IPS-15b (cell line): ENCODE results near the gene HOXB7.

Experiments
- H3K27me3 ChIP-seq: one replicate; pipeline ENCODE4 v1.6.1; 2013; ENCODE audit warnings: low read length; ENCODE audit not compliant: control insufficient read depth, insufficient read depth
- H3K36me3 ChIP-seq: one replicate; pipeline ENCODE4 v1.6.1; 2013; ENCODE audit warnings: low read length; ENCODE audit not compliant: control insufficient read depth, insufficient read depth
- H3K4me1 ChIP-seq: one replicate; pipeline ENCODE4 v1.6.1; 2013; ENCODE audit warnings: mild to moderate bottlenecking, low read length; ENCODE audit not compliant: control insufficient read depth, insufficient read depth
- H3K4me3 ChIP-seq: one replicate; pipeline ENCODE4 v1.5.1; 2013; ENCODE audit warnings: low read depth, low read length
- H3K9ac ChIP-seq: one replicate; pipeline ENCODE4 v1.6.1; 2013; ENCODE audit warnings: low read depth, mild to moderate bottlenecking, low read length
- H3K9me3 ChIP-seq: one replicate; pipeline ENCODE4 v1.6.1; 2013; ENCODE audit warnings: mild to moderate bottlenecking, low read length; ENCODE audit not compliant: control insufficient read depth, insufficient read depth

HOXB7 gene

GRCh38 chr17:48586355-48587258 lies 24.2 kb downstream of the HOXB7 start:
- Histone ChIP-seq H3K9me3 (no peaks in the 10 kb centered on the region), H3K36me3 (no peaks in the 10 kb centered on the region), H3K4me3 (peak overlapping the region; percentile 54), H3K9ac (no peak overlapping the region), H3K4me1 (peaks cover 2% of the 10 kb centered on the region), H3K27me3 (peaks cover 100% of the 10 kb centered on the region)

- Histone ChIP-seq H3K9me3 (no peaks in the 10 kb centered on the region), H3K4me1 (peaks cover 2% of the 10 kb centered on the region), H3K4me3 (no peak overlapping the region), H3K9ac (no peak overlapping the region), H3K36me3 (no peaks in the 10 kb centered on the region), H3K27me3 (peaks cover 100% of the 10 kb centered on the region)
Measured at GRCh38 chr17:48584223-48584741, 26.5 kb downstream of the HOXB7 start.

- no peak overlapping the region for H3K9ac ChIP-seq
Measured at GRCh38 chr17:48583708-48584222, 27.1 kb downstream of the HOXB7 start.

GRCh38 chr17:48582750-48583069 lies 28.1 kb downstream of the HOXB7 start:
- no peak overlapping the region for H3K4me3 ChIP-seq
- no peaks in the 10 kb centered on the region for H3K36me3 ChIP-seq
- no peaks in the 10 kb centered on the region for H3K9me3 ChIP-seq
- H3K4me1 ChIP-seq, result peaks cover 2% of the 10 kb centered on the region
- H3K27me3 ChIP-seq, result peaks cover 97% of the 10 kb centered on the region
- H3K9ac ChIP-seq, result no peak overlapping the region

More at GRCh38 chr17:48583708-48584222, 27.1 kb downstream of the HOXB7 start:
- no peaks in the 10 kb centered on the region for H3K36me3 ChIP-seq
- peaks cover 100% of the 10 kb centered on the region for H3K27me3 ChIP-seq
- peaks cover 2% of the 10 kb centered on the region for H3K4me1 ChIP-seq
- H3K4me3 ChIP-seq, result no peak overlapping the region
- H3K9me3 ChIP-seq, result no peaks in the 10 kb centered on the region

- no peaks in the 10 kb centered on the region for H3K36me3 ChIP-seq
- peaks cover 96% of the 10 kb centered on the region for H3K27me3 ChIP-seq
- H3K9ac ChIP-seq, result no peak overlapping the region
- H3K9me3 ChIP-seq, result no peaks in the 10 kb centered on the region
- H3K4me3 ChIP-seq, result no peak overlapping the region
- H3K4me1 ChIP-seq, result no peaks in the 10 kb centered on the region
Measured at GRCh38 chr17:48579760-48580554, 30.9 kb downstream of the HOXB7 start.

GRCh38 chr17:48579471-48579759 lies 31.4 kb downstream of the HOXB7 start:
- Histone ChIP-seq H3K4me1 (no peaks in the 10 kb centered on the region), H3K9ac (no peak overlapping the region), H3K9me3 (no peaks in the 10 kb centered on the region), H3K36me3 (no peaks in the 10 kb centered on the region), H3K4me3 (no peak overlapping the region), H3K27me3 (peaks cover 96% of the 10 kb centered on the region)

GRCh38 chr17:48578616-48579470 lies 32.0 kb downstream of the HOXB7 start:
- Histone ChIP-seq H3K4me3 (peak overlapping the region; percentile 28), H3K9ac (no peak overlapping the region), H3K27me3 (peaks cover 96% of the 10 kb centered on the region), H3K4me1 (no peaks in the 10 kb centered on the region), H3K9me3 (no peaks in the 10 kb centered on the region), H3K36me3 (no peaks in the 10 kb centered on the region)

- Histone ChIP-seq H3K9me3 (no peaks in the 10 kb centered on the region), H3K36me3 (no peaks in the 10 kb centered on the region), H3K9ac (no peak within 1 kb of the TSS), H3K4me3 (peak within 1 kb of the TSS; percentile 28), H3K27me3 (peaks cover 96% of the 10 kb centered on the region), H3K4me1 (no peaks in the 10 kb centered on the region)
Measured at GRCh38 chr17:48577946-48578615, 32.7 kb downstream of the HOXB7 start, which contains the start of gene HOXB4. Gene HOXB4 (minus strand): TSS chr17:48578350. CDS start chr17:48578319, 31 bp downstream.

- Histone ChIP-seq H3K4me3 (peak overlapping the region; percentile 23), H3K27me3 (peaks cover 96% of the 10 kb centered on the region), H3K9me3 (no peaks in the 10 kb centered on the region), H3K4me1 (no peaks in the 10 kb centered on the region), H3K36me3 (no peaks in the 10 kb centered on the region), H3K9ac (no peak overlapping the region)
Measured at GRCh38 chr17:48577330-48577945, 33.4 kb downstream of the HOXB7 start.

- H3K4me3 ChIP-seq, result peak overlapping the region; percentile 23
Measured at GRCh38 chr17:48576479-48577309, 34.1 kb downstream of the HOXB7 start.

More at GRCh38 chr17:48576479-48577309, 34.1 kb downstream of the HOXB7 start:
- no peak overlapping the region for H3K9ac ChIP-seq
- H3K4me1 ChIP-seq, result no peaks in the 10 kb centered on the region
- H3K27me3 ChIP-seq, result peaks cover 96% of the 10 kb centered on the region
- no peaks in the 10 kb centered on the region for H3K9me3 ChIP-seq
- H3K36me3 ChIP-seq, result no peaks in the 10 kb centered on the region
